Neural cell (in vitro differentiated cells): Measurements from ENCODE around the gene TTN. TPM values are rescaled to one million over a fixed set of nuclear protein-coding genes. Genes with fewer than 3 reads are reported as not detected.
A peak's percentile ranks its signal among the peaks of the same experiment; 100 is the strongest.

Source experiments
- H2AFZ ChIP-seq: fragments of 200-600, 300-800 bp; sonication (generic), shearing (Covaris generic); 2 replicates; pipeline ENCODE4 v1.6.0; 2014; ENCODE audit warnings: low read depth, mild to moderate bottlenecking, antibody characterized with exemption, low read length, moderate library complexity
- H3F3A ChIP-seq: fragments of 200-600 bp; shearing (Covaris generic); 2 replicates; pipeline ENCODE4 v1.6.1; 2016; ENCODE audit warnings: mild to moderate bottlenecking, moderate library complexity, mixed read lengths, antibody characterized with exemption, low read length; ENCODE audit not compliant: insufficient read depth, poor library complexity, severe bottlenecking
- H3K27ac ChIP-seq: fragments of 200-600, 300-800 bp; sonication (generic), shearing (Covaris generic); 2 replicates; pipeline ENCODE4 v1.5.1; 2014; ENCODE audit warnings: mild to moderate bottlenecking, low read length, moderate library complexity
- H3K27me3 ChIP-seq: fragments of 300-800, 200-600 bp; sonication (generic), shearing (Covaris generic); 2 replicates; pipeline ENCODE4 v1.6.0; 2014; ENCODE audit warnings: mild to moderate bottlenecking, low read depth, low read length, moderate library complexity; ENCODE audit not compliant: insufficient read depth
- H3K36me3 ChIP-seq: fragments of 300-800, 200-600 bp; sonication (generic), shearing (Covaris generic); 2 replicates; pipeline ENCODE4 v1.5.1; 2014; ENCODE audit warnings: mild to moderate bottlenecking, antibody characterized with exemption, low read length, moderate library complexity; ENCODE audit not compliant: insufficient read depth
- H3K4me2 ChIP-seq: fragments of 300-800, 200-600 bp; sonication (generic), shearing (Covaris generic); 2 replicates; pipeline ENCODE4 v1.6.0; 2014; ENCODE audit warnings: mild to moderate bottlenecking, low read length
- H3K4me3 ChIP-seq: fragments of 300-800, 200-600 bp; sonication (generic), shearing (Covaris generic); 2 replicates; pipeline ENCODE4 v1.5.1; 2014; ENCODE audit warnings: mild to moderate bottlenecking, low read length, moderate library complexity
- H3K79me2 ChIP-seq: fragments of 200-600 bp; shearing (Covaris generic); replicated peaks from 2 replicates; pipeline ENCODE4 v1.6.0; 2014; ENCODE audit warnings: mild to moderate bottlenecking, low read length, moderate library complexity; ENCODE audit not compliant: insufficient read depth
- H3K9ac ChIP-seq: fragments of 300-800, 200-600 bp; sonication (generic), shearing (Covaris generic); 2 replicates; pipeline ENCODE4 v1.6.1; 2016; ENCODE audit warnings: mild to moderate bottlenecking, low read length, mixed read lengths
- H3K9me2 ChIP-seq: fragments of 200-600 bp; shearing (Covaris generic); 2 replicates; pipeline ENCODE4 v1.6.1; 2016; ENCODE audit warnings: mild to moderate bottlenecking, low read length, mixed read lengths; ENCODE audit not compliant: insufficient read depth
- H3K9me3 ChIP-seq: fragments of 200-600, 300-800 bp; sonication (generic), shearing (Covaris generic); 2 replicates; pipeline ENCODE4 v1.6.1; 2016; ENCODE audit warnings: mild to moderate bottlenecking, mixed run types, low read length, moderate library complexity, mixed read lengths
- H4K20me1 ChIP-seq: fragments of 200-600 bp; shearing (Covaris generic); 2 replicates; pipeline ENCODE4 v1.6.1; 2016; ENCODE audit warnings: mild to moderate bottlenecking, mixed run types; ENCODE audit not compliant: insufficient read depth
- CTCF ChIP-seq: fragments of 450-650 bp; IDR thresholded peaks from 2 replicates; pipeline ENCODE4 v1.5.1; 2014; ENCODE audit warnings: antibody characterized with exemption, mild to moderate bottlenecking, moderate library complexity; ENCODE audit not compliant: poor library complexity, severe bottlenecking
- EP300 ChIP-seq: fragments of 450-650 bp; conservative IDR thresholded peaks from 2 replicates; pipeline ENCODE4 v1.6.1; 2014; ENCODE audit warnings: antibody characterized with exemption, mild to moderate bottlenecking, moderate library complexity; ENCODE audit not compliant: poor library complexity, severe bottlenecking
- EZH2 ChIP-seq: fragments of 200-600, 300-800 bp; shearing (Covaris generic), sonication (generic); IDR thresholded peaks from 2 replicates; pipeline ENCODE4 v1.6.1; 2014; ENCODE audit warnings: antibody characterized with exemption, low read length, borderline replicate concordance, mild to moderate bottlenecking; ENCODE audit not compliant: insufficient read depth, poor library complexity, severe bottlenecking
- MXI1 ChIP-seq: fragments of 450-650 bp; conservative IDR thresholded peaks from 2 replicates; pipeline ENCODE4 v1.6.1; 2014; ENCODE audit warnings: antibody characterized with exemption, mild to moderate bottlenecking; ENCODE audit not compliant: poor library complexity, severe bottlenecking
- POLR2AphosphoS5 ChIP-seq: IDR thresholded peaks from 2 replicates; pipeline ENCODE4 v1.6.1; 2012
- RAD21 ChIP-seq: fragments of 450-650 bp; conservative IDR thresholded peaks from 2 replicates; pipeline ENCODE4 v1.6.1; 2014; ENCODE audit warnings: antibody characterized with exemption, mild to moderate bottlenecking, moderate library complexity
- REST ChIP-seq: IDR thresholded peaks from 2 replicates; pipeline ENCODE4 v1.6.1; 2012; ENCODE audit warnings: borderline replicate concordance
- SMC3 ChIP-seq: fragments of 450-650 bp; conservative IDR thresholded peaks from 2 replicates; pipeline ENCODE4 v1.6.1; 2014; ENCODE audit warnings: antibody characterized with exemption, mild to moderate bottlenecking, moderate library complexity; ENCODE audit not compliant: poor library complexity
- TAF1 ChIP-seq: IDR thresholded peaks from 2 replicates; pipeline ENCODE4 v1.6.1; 2012; ENCODE audit warnings: low read depth
- polyA plus RNA-seq: library from polyadenylated mRNA; depleted of rRNA; stranded (reverse); fragments of >200 nt; gene quantifications from 2 replicates; pipeline ENCODE4 v1.2.3, GENCODE V29; 2014

TTN gene
- polyA plus RNA-seq, 1 donor from 2014 or later, result 0.10 TPM

DNA sequence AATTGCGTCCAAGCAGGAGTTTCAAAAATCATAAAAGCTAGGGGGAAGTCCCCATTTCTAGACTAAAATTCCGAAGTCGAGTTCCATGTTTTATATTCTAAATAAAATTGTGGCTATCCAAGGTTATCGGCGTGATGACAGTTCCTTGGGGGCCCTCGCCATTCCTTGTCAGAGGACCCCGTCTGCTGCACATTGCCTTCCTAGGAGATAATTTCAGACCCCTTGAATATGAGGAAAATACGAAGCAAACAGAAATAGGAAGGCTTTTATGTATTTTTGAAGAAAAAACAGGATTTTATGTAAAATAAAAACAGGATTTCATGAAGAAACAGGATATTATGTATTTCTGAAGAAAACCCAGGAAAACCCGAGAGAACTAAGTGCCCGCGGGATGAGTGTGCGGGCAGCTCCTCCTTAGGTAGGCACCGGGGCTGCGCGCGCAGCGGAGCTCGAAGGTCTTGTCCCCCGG lies 327.4 kb downstream of the TTN start:
- no peak for TF ChIP-seq CTCF
- TF ChIP-seq SMC3, result no peak
- no peak for TF ChIP-seq TAF1
- TF ChIP-seq REST, result no peak
- TF ChIP-seq MXI1, result no peak
- TF ChIP-seq RAD21, result no peak
- no peak for TF ChIP-seq EZH2
- TF ChIP-seq EP300, result no peak
- TF ChIP-seq POLR2AphosphoS5, result no peak
- peak overlapping the region; percentile 69 for H3K4me2 ChIP-seq
- no peak overlapping the region for H2AFZ ChIP-seq
- H3K27me3 ChIP-seq, result no peaks in the 10 kb centered on the region
- H3K4me3 ChIP-seq, result peak overlapping the region; percentile 82
- no peaks in the 10 kb centered on the region for H3K36me3 ChIP-seq
- peak overlapping the region; percentile 76 for H3K9ac ChIP-seq
- peaks cover 66% of the 10 kb centered on the region for H3K79me2 ChIP-seq
- no peaks in the 10 kb centered on the region for H4K20me1 ChIP-seq
- H3K9me2 ChIP-seq, result no peaks in the 10 kb centered on the region
- no peaks in the 10 kb centered on the region for H3K9me3 ChIP-seq
- H3F3A ChIP-seq, result peaks cover 3% of the 10 kb centered on the region
- peak overlapping the region; percentile 95 for H3K27ac ChIP-seq

DNA sequence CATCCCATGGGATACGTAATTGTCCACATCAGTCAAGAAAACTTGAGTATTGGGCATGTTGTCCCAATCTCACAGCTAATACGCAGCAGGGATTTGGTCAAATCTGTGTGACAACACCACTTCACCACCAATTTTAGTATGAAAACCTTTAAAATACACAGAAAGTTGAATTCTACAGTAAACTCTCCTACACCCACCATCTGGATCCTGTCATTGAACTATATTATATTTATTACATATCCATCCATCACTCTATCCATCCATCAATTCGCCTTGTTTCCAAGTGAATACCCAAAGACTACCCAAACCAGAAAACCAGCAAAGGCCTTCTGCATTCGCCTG lies 328.0 kb downstream of the TTN start:
- H3K27ac ChIP-seq, result peak overlapping the region; percentile 95

More for the DNA sequence above, 328.0 kb downstream of the TTN start:
- peak overlapping the region; percentile 82 for H3K4me3 ChIP-seq
- H4K20me1 ChIP-seq, result no peaks in the 10 kb centered on the region
- no peaks in the 10 kb centered on the region for H3K36me3 ChIP-seq
- no peak overlapping the region for H3K4me2 ChIP-seq
- H3F3A ChIP-seq, result peaks cover 3% of the 10 kb centered on the region
- no peak overlapping the region for H2AFZ ChIP-seq
- TF ChIP-seq EP300 (no peak), REST (no peak), EZH2 (no peak), SMC3 (no peak), MXI1 (no peak), TAF1 (no peak), POLR2AphosphoS5 (no peak), RAD21 (no peak), CTCF (no peak)
- no peaks in the 10 kb centered on the region for H3K9me3 ChIP-seq
- no peaks in the 10 kb centered on the region for H3K9me2 ChIP-seq
- H3K79me2 ChIP-seq, result peaks cover 60% of the 10 kb centered on the region
- H3K27me3 ChIP-seq, result no peaks in the 10 kb centered on the region
- peak overlapping the region; percentile 84 for H3K9ac ChIP-seq
